HG03432 (cell line): ENCODE measurements around the gene HOXA3.

Source experiments
- ATAC-seq: cut with Tn5 transposase; IDR thresholded peaks from one replicate; pipeline ENCODE4 v1.9.1; 2021; ENCODE audit warnings: mild to moderate bottlenecking, moderate library complexity; ENCODE audit not compliant: unreplicated experiment

HOXA3 gene

GRCh38 chr7:27064661-27065060 lies 87.7 kb downstream of the HOXA3 start:
- ATAC-seq: no peak

DNA sequence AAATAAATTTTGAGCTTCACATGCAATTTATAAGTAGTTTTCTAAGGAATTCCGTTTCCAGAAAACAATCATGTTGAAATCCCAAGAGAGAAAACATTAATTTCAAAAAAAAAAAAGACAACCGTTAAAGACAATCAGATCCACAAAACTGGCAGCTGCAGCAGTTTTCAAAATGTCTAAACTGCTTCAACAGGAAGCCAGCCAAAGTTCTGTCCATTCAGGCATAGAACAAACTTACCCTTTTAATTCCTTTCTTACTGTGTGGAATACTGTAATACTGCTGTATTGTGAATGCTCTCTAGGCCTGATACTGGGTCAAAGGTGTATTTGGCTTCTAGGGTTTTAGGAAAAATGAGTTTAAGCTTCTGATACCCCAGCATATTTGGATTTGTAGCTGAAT lies 88.2 kb downstream of the HOXA3 start:
- no peak for ATAC-seq

DNA sequence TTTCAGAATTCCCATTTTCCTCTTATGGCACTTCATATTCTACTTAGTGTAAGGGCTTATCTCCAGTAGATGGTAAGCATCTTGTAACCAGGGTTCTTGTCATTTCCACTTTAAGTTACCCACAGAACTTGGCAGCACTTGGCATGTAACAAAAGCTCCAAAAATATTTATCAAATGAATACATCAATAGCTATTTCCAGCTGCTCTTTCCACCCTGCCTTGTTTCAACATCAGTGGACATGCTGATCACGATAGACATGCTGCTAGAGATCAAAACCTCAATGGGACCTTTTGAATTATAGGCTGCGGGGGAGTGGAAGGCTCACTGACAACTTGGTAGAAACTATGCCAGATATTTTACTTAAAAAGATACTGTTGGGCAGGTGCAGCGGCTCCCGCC lies 89.4 kb downstream of the HOXA3 start:
- ATAC-seq: no peak
